ENCODE measurements around the gene TNFRSF21.
"Not testable (repeated sequence)": the region's sequence is repeated elsewhere in the genome, so short reads cannot be mapped to it uniquely, and the experiment has no call there.

The TNFRSF21 gene

GRCh38 chr6:47290124-47290834, 19.4 kb downstream of the TNFRSF21 start:
- H3K4me3 ChIP-seq, result no peak overlapping the region
- no peaks in the 10 kb centered on the region for H3K36me3 ChIP-seq (replicated peaks)
- no peak for DNase-seq (ENCODE audit: low spot score in 2 of 2)
- H3K4me1 ChIP-seq, result no peaks in the 10 kb centered on the region
- H3K27me3 ChIP-seq (ENCODE audit: low read depth), result no peaks in the 10 kb centered on the region
- in situ Hi-C loops (cut with MboI; ENCODE audit: low sequenced_read_pairs), result no loop called here
- H3K9me3 ChIP-seq, result no peaks in the 10 kb centered on the region

GRCh38 chr6:47288267-47289090, 21.2 kb downstream of the TNFRSF21 start:
- in situ Hi-C loops (cut with MboI; ENCODE audit: low sequenced_read_pairs), result no loop called here
- no peak overlapping the region for H3K4me3 ChIP-seq
- no peaks in the 10 kb centered on the region for H3K4me1 ChIP-seq
- H3K36me3 ChIP-seq (replicated peaks), result no peaks in the 10 kb centered on the region
- H3K9me3 ChIP-seq, result no peaks in the 10 kb centered on the region
- DNase-seq (ENCODE audit: low spot score in 2 of 2), result no peak
- H3K27me3 ChIP-seq (ENCODE audit: low read depth), result no peaks in the 10 kb centered on the region

DNA sequence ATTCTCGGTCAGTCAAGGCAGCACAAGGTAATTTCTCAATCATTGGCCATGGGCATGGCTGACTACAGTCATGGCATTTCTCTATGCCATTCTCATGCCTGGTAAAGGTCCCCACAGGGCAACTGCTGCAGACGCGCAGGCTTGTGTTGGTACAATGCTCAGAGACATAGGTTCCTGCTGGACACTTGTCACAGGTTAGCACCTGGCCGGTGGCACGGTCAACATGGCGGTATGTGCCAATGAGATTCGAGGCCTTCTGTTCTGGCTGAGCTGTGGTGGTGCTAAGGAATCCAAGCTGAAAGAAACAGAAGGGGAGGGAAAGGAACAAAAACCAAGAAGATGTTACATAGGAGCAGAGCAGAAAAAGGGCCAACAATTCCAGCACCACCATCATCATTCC, 23.4 kb downstream of the TNFRSF21 start:
- Histone ChIP-seq H3K27me3 (ENCODE audit: low read depth) (no peaks in the 10 kb centered on the region), H3K9me3 (no peaks in the 10 kb centered on the region), H3K4me3 (no peak overlapping the region), H3K36me3 (replicated peaks) (no peaks in the 10 kb centered on the region), H3K4me1 (no peaks in the 10 kb centered on the region)
- no peak for DNase-seq (ENCODE audit: low spot score in 2 of 2)
- in situ Hi-C loops (cut with MboI; ENCODE audit: low sequenced_read_pairs), result no loop called here

- no peak for DNase-seq (ENCODE audit: low spot score in 2 of 2)
- H3K4me1 ChIP-seq, result no peaks in the 10 kb centered on the region; the same call in 1 of the 2 replicates
- no peaks in the 10 kb centered on the region for H3K9me3 ChIP-seq
- in situ Hi-C loops (cut with MboI; ENCODE audit: low sequenced_read_pairs), result no loop called here
- no peak overlapping the region for H3K4me3 ChIP-seq
- no peaks in the 10 kb centered on the region for H3K36me3 ChIP-seq (replicated peaks)
- no peaks in the 10 kb centered on the region for H3K27me3 ChIP-seq (ENCODE audit: low read depth)
These were observed 25.7 kb downstream of the TNFRSF21 start for GRCh38 chr6:47283993-47284392.

GRCh38 chr6:47278545-47278944, 31.2 kb downstream of the TNFRSF21 start:
- in situ Hi-C loops (cut with MboI; ENCODE audit: low sequenced_read_pairs), result no loop called here
- no peak for DNase-seq (ENCODE audit: low spot score in 2 of 2)

DNA sequence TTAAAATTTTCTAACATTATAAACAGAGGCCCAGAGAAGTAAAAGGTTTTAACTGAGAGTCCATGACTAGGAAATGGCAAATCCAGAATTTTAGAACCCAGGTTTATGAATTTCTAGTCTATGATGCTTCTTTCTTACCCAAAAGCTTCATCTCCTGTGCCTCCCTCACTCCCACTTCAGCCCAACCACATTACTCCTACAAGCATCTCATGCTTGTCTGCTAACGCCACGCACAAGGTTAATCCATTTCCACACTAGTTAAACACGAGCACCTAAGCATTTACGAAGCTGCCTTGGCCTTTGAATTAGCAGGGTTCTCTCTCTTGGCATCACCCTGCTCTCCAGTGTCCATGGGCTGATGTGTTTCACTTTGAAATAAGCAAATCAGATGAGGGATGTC, 32.0 kb downstream of the TNFRSF21 start:
- in situ Hi-C loops (cut with MboI; ENCODE audit: low sequenced_read_pairs), result no loop called here
- H3K9me3 ChIP-seq, result no peaks in the 10 kb centered on the region
- DNase-seq (ENCODE audit: low spot score in 2 of 2), result no peak
- H3K4me3 ChIP-seq, result no peak overlapping the region
- no peaks in the 10 kb centered on the region for H3K36me3 ChIP-seq (replicated peaks)
- H3K4me1 ChIP-seq, result no peaks in the 10 kb centered on the region; the same call in 1 of the 2 replicates
- no peaks in the 10 kb centered on the region for H3K27me3 ChIP-seq (ENCODE audit: low read depth)

More at GRCh38 chr6:47278545-47278944, 31.2 kb downstream of the TNFRSF21 start:
- Histone ChIP-seq H3K36me3 (replicated peaks) (no peaks in the 10 kb centered on the region), H3K9me3 (no peaks in the 10 kb centered on the region), H3K27me3 (ENCODE audit: low read depth) (no peaks in the 10 kb centered on the region), H3K4me1 (no peaks in the 10 kb centered on the region; the same call in 1 of the 2 replicates), H3K4me3 (no peak overlapping the region)

DNA sequence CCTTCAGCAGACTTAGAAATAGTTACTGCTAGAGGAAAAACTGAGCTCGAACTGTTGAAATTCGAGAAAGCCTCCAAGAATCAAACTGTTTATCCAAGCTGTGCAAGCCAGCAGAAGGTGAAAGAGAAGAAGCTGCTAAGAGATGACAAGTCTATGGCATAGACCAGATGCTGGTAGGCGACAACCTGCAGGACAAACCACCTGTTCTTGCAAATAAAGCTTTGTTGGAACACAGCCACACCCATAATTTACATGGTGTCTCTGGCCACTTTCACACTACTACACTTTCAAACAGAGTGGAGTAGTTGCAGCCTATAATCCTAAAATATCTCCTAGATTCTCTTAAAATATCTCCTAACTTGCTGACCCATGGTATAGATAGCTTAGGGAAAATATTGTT, 33.3 kb downstream of the TNFRSF21 start:
- DNase-seq (ENCODE audit: low spot score in 2 of 2), result no peak
- Histone ChIP-seq H3K4me1 (no peaks in the 10 kb centered on the region; the same call in 1 of the 2 replicates), H3K27me3 (ENCODE audit: low read depth) (no peaks in the 10 kb centered on the region), H3K4me3 (no peak overlapping the region), H3K9me3 (no peaks in the 10 kb centered on the region), H3K36me3 (replicated peaks) (no peaks in the 10 kb centered on the region)
- in situ Hi-C loops (cut with MboI; ENCODE audit: low sequenced_read_pairs), result no loop called here

DNA sequence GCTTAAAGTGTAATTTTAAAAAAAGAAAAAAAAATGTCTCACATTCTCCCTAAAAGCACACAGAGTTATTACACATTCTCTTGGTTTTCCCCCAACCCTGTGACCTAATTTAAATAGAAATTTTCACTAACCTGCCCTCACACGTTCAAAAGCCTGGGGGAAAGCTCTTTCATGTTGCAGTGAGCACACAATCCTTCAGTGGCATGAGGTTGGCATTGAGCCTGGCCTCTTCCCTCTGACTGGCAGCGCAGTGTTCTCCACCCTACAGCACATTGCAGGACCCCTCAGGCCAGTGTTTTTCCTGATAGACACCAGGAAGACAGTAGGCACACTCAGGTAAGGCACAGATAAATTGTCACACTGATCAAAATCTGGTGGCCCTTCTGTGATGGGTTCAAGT, 34.1 kb downstream of the TNFRSF21 start:
- H3K4me3 ChIP-seq, result no peak overlapping the region
- no peaks in the 10 kb centered on the region; the same call in 1 of the 2 replicates for H3K4me1 ChIP-seq
- H3K36me3 ChIP-seq (replicated peaks), result no peaks in the 10 kb centered on the region
- H3K9me3 ChIP-seq, result no peaks in the 10 kb centered on the region
- H3K27me3 ChIP-seq (ENCODE audit: low read depth), result no peaks in the 10 kb centered on the region
- in situ Hi-C loops (cut with MboI; ENCODE audit: low sequenced_read_pairs), result no loop called here
- DNase-seq (ENCODE audit: low spot score in 2 of 2), result no peak

DNA sequence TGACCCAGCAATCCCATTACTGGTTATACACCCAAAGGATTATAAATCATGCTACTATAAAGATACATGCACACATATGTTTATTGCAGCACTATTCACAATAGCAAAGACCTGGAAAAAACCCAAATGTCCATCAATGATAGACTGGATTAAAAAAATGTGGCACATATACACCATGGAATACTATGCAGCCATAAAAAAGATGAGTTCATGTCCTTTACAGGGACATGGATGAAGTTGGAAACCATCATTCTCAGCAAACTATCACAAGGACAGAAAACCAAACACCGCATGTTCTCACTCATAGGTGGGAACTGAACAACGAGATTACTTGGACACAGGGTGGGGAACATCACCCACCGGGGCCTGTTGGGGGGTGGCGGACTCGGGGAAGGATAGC, 34.6 kb downstream of the TNFRSF21 start:
- H3K4me3 ChIP-seq; H3K27me3 ChIP-seq (ENCODE audit: low read depth); H3K9me3 ChIP-seq; H3K36me3 ChIP-seq (replicated peaks); in situ Hi-C loops (cut with MboI; ENCODE audit: low sequenced_read_pairs); DNase-seq (ENCODE audit: low spot score in 2 of 2); H3K4me1 ChIP-seq: not testable (repeated sequence)

- no peak for DNase-seq (ENCODE audit: low spot score in 2 of 2)
- Histone ChIP-seq H3K4me1 (no peaks in the 10 kb centered on the region), H3K9me3 (no peaks in the 10 kb centered on the region), H3K27me3 (ENCODE audit: low read depth) (no peaks in the 10 kb centered on the region), H3K36me3 (replicated peaks) (no peaks in the 10 kb centered on the region), H3K4me3 (no peak overlapping the region)
- in situ Hi-C loops (cut with MboI; ENCODE audit: low sequenced_read_pairs), result no loop called here
These were observed 41.0 kb downstream of the TNFRSF21 start for GRCh38 chr6:47268572-47269187.

GRCh38 chr6:47267301-47267700, 42.4 kb downstream of the TNFRSF21 start:
- H3K4me1 ChIP-seq, result no peaks in the 10 kb centered on the region
- H3K27me3 ChIP-seq (ENCODE audit: low read depth), result no peaks in the 10 kb centered on the region
- no peaks in the 10 kb centered on the region for H3K9me3 ChIP-seq
- H3K36me3 ChIP-seq (replicated peaks), result no peaks in the 10 kb centered on the region
- no peak overlapping the region for H3K4me3 ChIP-seq
- DNase-seq (ENCODE audit: low spot score in 2 of 2), result no peak
- in situ Hi-C loops (cut with MboI; ENCODE audit: low sequenced_read_pairs), result no loop called here

GRCh38 chr6:47265971-47266370, 43.7 kb downstream of the TNFRSF21 start:
- no peak for DNase-seq (ENCODE audit: low spot score in 2 of 2)
- H3K36me3 ChIP-seq (replicated peaks), result no peaks in the 10 kb centered on the region
- no peaks in the 10 kb centered on the region for H3K27me3 ChIP-seq (ENCODE audit: low read depth)
- in situ Hi-C loops (cut with MboI; ENCODE audit: low sequenced_read_pairs), result no loop called here
- H3K4me1 ChIP-seq, result no peaks in the 10 kb centered on the region
- no peak overlapping the region for H3K4me3 ChIP-seq
- H3K9me3 ChIP-seq, result no peaks in the 10 kb centered on the region

DNA sequence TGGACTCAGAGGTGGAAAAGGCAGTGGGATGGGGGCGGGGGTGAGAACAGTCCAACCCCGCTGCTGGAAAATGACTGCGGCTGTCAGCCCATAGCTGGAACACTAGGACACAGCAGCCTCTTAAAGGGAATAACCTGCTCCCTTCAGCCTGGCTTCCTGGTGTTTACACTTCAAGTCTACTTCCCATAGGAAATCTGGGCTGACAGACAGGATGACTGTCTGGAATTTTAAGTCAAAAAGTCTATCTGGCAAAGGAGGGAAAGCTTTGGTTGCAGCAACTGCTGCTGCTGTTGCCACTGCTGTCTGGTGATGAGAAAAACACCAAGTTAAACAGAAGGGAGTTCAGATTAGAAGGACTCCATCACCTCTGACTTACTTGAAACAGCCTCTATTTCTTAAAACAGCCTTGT, 44.9 kb downstream of the TNFRSF21 start:
- no peaks in the 10 kb centered on the region for H3K27me3 ChIP-seq (ENCODE audit: low read depth)
- H3K4me1 ChIP-seq, result no peaks in the 10 kb centered on the region
- in situ Hi-C loops (cut with MboI; ENCODE audit: low sequenced_read_pairs), result no loop called here
- H3K4me3 ChIP-seq, result no peak overlapping the region
- no peaks in the 10 kb centered on the region for H3K9me3 ChIP-seq
- no peak for DNase-seq (ENCODE audit: low spot score in 2 of 2)
- no peaks in the 10 kb centered on the region for H3K36me3 ChIP-seq (replicated peaks)

DNA sequence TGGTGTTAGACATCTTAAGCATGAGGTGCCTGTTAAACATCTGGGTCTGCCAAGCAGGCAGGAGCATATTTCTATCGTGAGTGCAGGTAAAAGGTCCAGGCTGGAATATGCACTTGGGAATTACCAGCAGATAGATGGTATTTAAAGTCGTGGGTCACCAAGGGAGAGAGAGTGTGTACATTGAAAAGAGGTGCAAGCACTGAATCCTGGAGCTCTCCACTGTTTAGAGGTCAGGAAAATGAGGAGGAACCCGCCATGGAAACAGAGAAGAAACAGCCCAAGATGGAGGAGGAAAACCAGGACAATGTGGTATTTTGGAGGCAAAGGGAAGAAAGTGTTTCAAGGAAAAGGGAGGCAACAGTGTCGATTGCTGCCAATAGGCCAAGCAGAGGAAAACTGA, 46.4 kb downstream of the TNFRSF21 start:
- Histone ChIP-seq H3K27me3 (ENCODE audit: low read depth) (no peaks in the 10 kb centered on the region), H3K4me1 (peaks cover 7% of the 10 kb centered on the region; the same call in 1 of the 2 replicates), H3K9me3 (no peaks in the 10 kb centered on the region), H3K36me3 (replicated peaks) (no peaks in the 10 kb centered on the region), H3K4me3 (no peak overlapping the region)
- in situ Hi-C loops (cut with MboI; ENCODE audit: low sequenced_read_pairs), result no loop called here
- no peak for DNase-seq (ENCODE audit: low spot score in 2 of 2)

All from HAP-1 (cell line).